Activated naive CD4-positive, alpha-beta T cell treated with anti-CD3 and anti-CD28 coated beads for 36 hours (primary cell): ENCODE measurements around the gene CACNA1S. TPM values are rescaled to one million over a fixed set of nuclear protein-coding genes. Genes with fewer than 3 reads are reported as not detected.

Experiments used
- CTCF ChIA-PET: fragments of 350-600 bp; sonication (Branson Sonifier 250); formaldehyde crosslinking; loops from one replicate; lab custom pipeline; 2021; ENCODE audit warnings: antibody characterized with exemption; lab: Charles Lee
- DNase-seq: peaks from one replicate; pipeline ENCODE4 v3.0.0-alpha.2; 2020
- H3K27ac Mint-ChIP-seq: one replicate; pipeline ENCODE4 v1.8.0; 2021; ENCODE audit warnings: mild to moderate bottlenecking, mixed read lengths
- H3K27me3 Mint-ChIP-seq: one replicate; pipeline ENCODE4 v1.8.0; 2021; ENCODE audit warnings: low read depth, mixed read lengths
- H3K36me3 Mint-ChIP-seq: one replicate; pipeline ENCODE4 v1.8.0; 2021; ENCODE audit warnings: low read depth, mixed read lengths
- H3K4me1 Mint-ChIP-seq: one replicate; pipeline ENCODE4 v1.8.0; 2021; ENCODE audit warnings: low read depth, mixed read lengths
- H3K4me3 Mint-ChIP-seq: one replicate; pipeline ENCODE4 v1.8.0; 2021; ENCODE audit warnings: mild to moderate bottlenecking, moderate library complexity, mixed read lengths
- H3K9me3 Mint-ChIP-seq: one replicate; pipeline ENCODE4 v1.8.0; 2021; ENCODE audit warnings: mixed read lengths
- intact Hi-C: fragments of 100-400 bp; cut with micrococcal nuclease; formaldehyde crosslinking; loops from one replicate; pipeline ENCODE4 v1.15.1; 2023
- total RNA-seq, 2 experiments: library from RNA; stranded (reverse); gene quantifications; one replicate each; pipeline ENCODE4 v1.2.3, GENCODE V29; 2021

CACNA1S gene
- total RNA-seq, 2 experiments from 2014 or later = not detected

DNA sequence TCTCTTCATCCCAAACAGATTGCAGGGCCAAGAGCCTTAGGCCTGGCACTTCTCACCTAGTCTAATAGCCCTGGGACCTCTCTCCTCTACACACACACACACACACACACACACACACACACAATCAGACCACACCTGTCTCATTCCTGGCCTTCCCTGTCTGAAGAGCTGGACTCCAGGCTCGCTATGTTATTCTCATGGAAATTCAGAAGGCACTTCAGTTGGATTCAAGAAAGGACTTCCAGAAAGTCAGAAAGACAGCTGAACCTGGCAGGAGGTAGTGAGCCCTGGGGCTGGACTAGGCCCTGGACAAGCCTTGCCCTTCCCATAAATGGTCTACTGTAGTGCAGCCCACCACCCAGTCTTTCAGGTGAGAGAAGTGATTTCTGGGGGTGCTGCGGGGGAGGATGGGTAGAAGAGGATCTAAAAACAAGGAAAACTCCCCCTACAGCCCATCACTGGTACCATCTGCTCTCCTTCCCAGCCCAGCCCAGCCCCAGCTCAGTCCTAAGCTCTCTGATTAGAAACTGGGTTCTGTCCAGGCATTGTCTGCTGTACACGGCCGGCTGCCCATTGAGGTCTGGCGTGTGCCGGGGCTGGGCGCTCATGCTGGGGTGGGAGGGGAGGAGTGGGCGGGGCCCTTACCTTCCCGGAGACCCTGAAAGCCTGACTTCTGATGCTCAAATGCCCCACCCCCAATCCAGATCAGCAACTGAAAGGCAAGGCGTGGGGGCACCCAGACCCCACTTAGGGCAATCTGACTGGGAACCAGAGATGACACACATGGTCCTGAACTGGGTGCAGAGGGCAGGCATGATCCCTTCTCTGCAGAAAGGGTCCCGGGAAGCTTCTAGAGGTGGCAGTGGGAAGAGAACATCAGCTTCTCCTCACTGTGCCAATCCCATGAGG is 91.3 kb downstream of the CACNA1S start:
- intact Hi-C loops = loop anchor here (1.0 to 5.0 kb wide), 3 partner anchors 42 to 869 kb away; partner anchors contain the start of gene CAMSAP2
- DNase-seq = peak; percentile 67
- H3K4me3 Mint-ChIP-seq = peak overlapping the region; percentile 90
- H3K27ac Mint-ChIP-seq = peak overlapping the region; percentile 100
- H3K27me3 Mint-ChIP-seq = no peaks in the 10 kb centered on the region
- peaks cover 15% of the 10 kb centered on the region for H3K36me3 Mint-ChIP-seq
- CTCF ChIA-PET = interaction anchor here (0.7 to 5.1 kb wide), 19 partner anchors 7 to 399 kb away, joined by 3 to 54 read pairs (median 5); no protein-coding TSS in a partner anchor
- H3K9me3 Mint-ChIP-seq = no peaks in the 10 kb centered on the region
- peaks cover 78% of the 10 kb centered on the region for H3K4me1 Mint-ChIP-seq

DNA sequence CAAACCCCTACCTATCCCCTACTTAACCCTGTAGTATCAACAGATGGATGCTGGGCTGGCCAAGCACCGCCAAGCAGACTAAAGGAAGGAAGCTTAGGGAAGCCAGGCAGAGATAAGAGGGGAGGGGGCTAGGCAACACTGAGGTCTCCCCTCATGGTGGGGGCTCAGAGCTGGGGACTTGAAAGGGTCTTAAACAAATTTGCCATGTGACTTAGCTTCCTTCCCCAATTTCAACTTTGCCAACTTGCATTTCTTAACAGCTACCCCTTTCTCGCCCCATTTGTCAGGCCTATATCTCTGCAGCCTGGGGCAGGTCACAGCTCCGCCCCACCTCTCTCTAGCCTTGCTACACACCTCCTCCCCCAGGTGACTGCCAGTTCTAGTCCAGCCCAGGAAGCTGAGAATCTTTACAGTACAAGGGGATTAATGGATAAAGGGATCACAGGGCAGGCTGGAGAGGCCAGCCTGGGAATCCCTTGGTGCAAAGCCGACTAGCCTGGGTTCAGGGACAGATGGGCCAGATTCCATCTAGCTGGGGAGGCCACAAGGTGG is 92.1 kb downstream of the CACNA1S start:
- Mint-ChIP-seq H3K36me3 (peaks cover 15% of the 10 kb centered on the region), H3K4me1 (peaks cover 78% of the 10 kb centered on the region), H3K9me3 (no peaks in the 10 kb centered on the region), H3K4me3 (peak overlapping the region; percentile 90), H3K27ac (peak overlapping the region; percentile 100), H3K27me3 (no peaks in the 10 kb centered on the region)
- CTCF ChIA-PET = interaction anchor here (0.8 to 5.1 kb wide), 16 partner anchors 8 to 398 kb away, joined by 3 to 54 read pairs (median 6); no protein-coding TSS in a partner anchor
- intact Hi-C loops = loop anchor here (5.0 kb wide), 2 partner anchors 283 to 868 kb away; partner anchors contain the start of gene CAMSAP2
- DNase-seq = peak; percentile 75

DNA sequence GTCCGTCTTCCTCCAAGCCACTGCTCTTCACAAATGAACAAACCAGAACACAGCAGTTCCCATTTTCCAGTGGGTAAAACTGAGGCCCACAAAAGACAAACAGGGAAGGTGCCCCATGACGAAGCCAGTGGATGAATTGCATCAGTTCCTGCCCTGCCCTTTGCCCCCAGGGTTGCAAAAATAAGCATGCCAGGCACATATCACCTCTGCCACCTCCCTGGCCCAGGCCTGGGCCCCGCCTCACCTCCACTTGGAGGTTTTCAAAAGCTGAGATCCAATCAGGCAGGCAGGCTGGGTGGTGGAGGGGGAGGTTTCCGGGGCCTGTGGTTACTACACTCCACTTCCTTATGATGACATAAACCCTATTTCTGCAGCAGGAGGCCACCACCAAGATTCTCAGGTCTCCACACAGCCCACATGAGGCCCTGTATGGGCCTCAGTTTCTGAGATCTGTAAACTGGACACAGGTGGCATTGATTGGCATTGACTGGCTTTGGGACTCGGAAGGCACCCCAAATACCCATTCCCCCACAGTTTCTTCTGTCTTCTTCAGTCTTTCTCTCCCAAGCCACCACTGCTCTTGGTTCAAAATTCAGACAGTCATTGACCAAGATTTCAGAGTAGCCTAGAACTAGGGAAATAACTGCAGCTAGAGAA is 92.8 kb downstream of the CACNA1S start:
- H3K36me3 Mint-ChIP-seq = peaks cover 15% of the 10 kb centered on the region
- intact Hi-C loops = loop anchor here (1.0 to 5.0 kb wide), 9 partner anchors 24 to 935 kb away; partner anchors contain the start of genes CSRP1, KIF14 and TIMM17A
- no peaks in the 10 kb centered on the region for H3K27me3 Mint-ChIP-seq

DNA sequence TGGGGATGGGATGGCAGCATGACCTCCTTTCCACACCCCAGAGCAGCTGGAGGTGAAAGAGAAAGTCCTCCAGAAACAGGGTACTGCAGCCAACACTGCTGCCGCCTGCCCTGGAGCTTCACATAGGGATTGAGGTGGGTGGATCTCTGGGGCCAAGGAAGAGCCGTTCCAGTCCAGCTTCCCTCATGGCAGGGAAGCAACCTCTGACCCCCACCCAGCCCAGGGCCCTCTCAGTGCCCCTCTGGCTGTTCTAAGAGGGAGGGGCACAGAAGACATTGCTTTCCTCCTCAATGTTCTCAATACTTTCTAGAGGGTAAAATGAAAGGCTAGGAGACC is 94.4 kb downstream of the CACNA1S start:
- Mint-ChIP-seq H3K27ac (peak overlapping the region; percentile 100), H3K36me3 (peaks cover 16% of the 10 kb centered on the region), H3K9me3 (no peaks in the 10 kb centered on the region), H3K4me3 (no peak overlapping the region), H3K4me1 (peaks cover 83% of the 10 kb centered on the region), H3K27me3 (no peaks in the 10 kb centered on the region)
- no peak for DNase-seq
- CTCF ChIA-PET = interaction anchor here (1.2 to 4.2 kb wide), 5 partner anchors 8 to 46 kb away, joined by 3 to 40 read pairs (median 8); no protein-coding TSS in a partner anchor
- intact Hi-C loops = loop anchor here (2.0 to 5.0 kb wide), 3 partner anchors 435 to 937 kb away; partner anchors contain the start of genes CSRP1 and TIMM17A

More for the DNA sequence above, 92.8 kb downstream of the CACNA1S start:
- Mint-ChIP-seq H3K27ac (peak overlapping the region; percentile 100), H3K4me1 (peaks cover 78% of the 10 kb centered on the region), H3K9me3 (no peaks in the 10 kb centered on the region), H3K4me3 (peak overlapping the region; percentile 90)
- CTCF ChIA-PET = interaction anchor here (0.6 to 5.1 kb wide), 18 partner anchors 8 to 397 kb away, joined by 3 to 54 read pairs (median 6); no protein-coding TSS in a partner anchor
- peak; percentile 97 for DNase-seq

DNA sequence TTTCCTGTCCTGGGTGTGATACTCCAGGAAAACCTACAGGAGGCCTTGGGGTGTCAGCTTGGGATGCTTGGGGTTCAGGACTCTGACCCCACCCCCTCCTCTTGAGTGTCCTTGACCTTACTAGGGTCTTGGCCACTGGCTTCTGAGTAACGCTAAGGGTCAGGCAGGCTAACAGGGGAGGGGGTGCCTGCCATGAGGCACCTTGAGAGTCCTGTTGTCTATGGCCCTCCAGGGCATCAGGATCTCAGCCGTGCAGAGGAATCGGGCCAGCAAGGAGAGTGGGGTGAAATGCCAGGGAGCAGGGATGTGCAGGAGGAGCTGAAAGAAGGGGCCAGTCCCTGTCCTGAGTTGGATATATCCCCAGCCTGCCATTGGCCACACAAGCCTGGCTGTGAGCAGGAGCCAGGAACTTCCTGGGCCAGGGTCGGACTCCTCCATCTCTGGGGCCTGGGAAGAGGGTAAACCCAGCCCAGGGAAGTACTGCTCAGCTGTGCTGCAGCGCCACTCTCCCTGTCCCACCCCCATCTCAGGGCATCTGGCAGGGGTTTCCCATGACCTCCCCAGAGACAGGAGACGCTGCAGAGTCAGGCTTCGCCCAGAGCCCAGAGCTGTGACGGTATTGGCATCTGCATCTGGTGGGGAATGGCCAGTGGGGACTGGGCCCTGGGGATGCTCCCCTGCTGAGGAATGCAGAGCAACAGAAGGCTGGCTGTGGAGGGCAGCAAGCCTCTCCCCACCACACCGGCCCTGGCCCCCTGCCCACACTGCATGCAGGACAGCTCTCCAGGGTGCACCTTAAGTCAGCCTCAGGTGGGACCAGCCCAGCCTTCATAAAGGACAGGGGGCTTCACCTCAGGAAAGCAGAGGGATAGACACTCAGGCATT is 95.0 kb downstream of the CACNA1S start:
- Mint-ChIP-seq H3K27ac (peak overlapping the region; percentile 100), H3K27me3 (no peaks in the 10 kb centered on the region), H3K4me1 (peaks cover 89% of the 10 kb centered on the region), H3K9me3 (no peaks in the 10 kb centered on the region), H3K4me3 (no peak overlapping the region), H3K36me3 (peaks cover 11% of the 10 kb centered on the region)
- intact Hi-C loops = loop anchor here (5.0 kb wide), 1 partner anchor 435 kb away; no protein-coding TSS in a partner anchor
- DNase-seq = peak; percentile 26
- CTCF ChIA-PET = interaction anchor here (1.1 to 4.2 kb wide), 7 partner anchors 9 to 96 kb away, joined by 3 to 40 read pairs (median 13); no protein-coding TSS in a partner anchor

DNA sequence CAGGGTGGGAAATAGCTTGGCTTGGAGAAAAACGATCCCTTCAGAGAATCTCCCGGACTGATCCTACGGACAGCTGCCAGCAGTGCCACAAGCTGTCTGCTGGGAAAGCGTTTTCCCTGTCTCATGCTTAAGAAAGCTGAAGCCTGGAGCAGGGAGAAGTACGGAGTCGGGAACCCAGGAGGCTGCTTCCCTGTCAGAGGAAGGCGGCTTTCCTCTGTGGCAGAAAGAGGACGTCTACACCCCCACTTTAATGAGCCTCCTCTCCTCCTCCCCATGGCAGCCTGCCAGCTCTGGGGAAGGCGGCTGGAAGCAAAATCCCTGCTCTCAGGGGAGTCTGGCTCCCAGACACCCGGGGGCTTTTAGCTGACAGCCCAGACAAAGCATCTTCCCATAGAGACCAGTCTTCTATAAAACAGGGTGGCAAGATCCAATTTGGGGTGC is 96.0 kb downstream of the CACNA1S start:
- H3K27ac Mint-ChIP-seq = peak overlapping the region; percentile 82

DNA sequence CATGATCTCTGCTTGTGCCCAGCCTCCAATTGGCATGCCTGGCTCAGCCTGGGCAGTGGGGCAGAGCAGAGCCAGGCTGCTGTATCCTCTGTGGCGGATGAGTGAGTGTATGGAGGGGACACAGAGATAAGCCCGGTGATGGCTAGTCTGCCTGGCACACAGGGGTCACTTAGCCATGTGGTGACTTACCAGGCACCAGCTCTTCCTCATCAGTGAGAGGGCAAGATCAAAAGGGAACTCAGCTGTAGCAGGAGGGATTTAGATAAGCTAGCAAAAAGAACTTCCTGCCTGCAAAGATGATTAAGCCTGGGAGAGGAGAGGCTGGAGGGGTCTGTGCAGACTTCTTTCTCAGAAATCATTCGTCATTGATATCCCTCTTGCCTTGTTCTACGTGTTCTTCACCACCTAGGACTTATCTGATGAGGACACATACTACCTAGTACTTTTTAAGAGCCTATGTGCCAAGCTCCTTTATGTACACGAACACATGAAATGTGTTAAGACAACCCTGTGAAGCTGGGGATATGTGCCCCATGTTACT is 96.6 kb downstream of the CACNA1S start:
- peak overlapping the region; percentile 82 for H3K27ac Mint-ChIP-seq
- H3K4me1 Mint-ChIP-seq = peaks cover 91% of the 10 kb centered on the region
- intact Hi-C loops = loop anchor here (5.0 kb wide), 1 partner anchor 437 kb away; no protein-coding TSS in a partner anchor
- peak; percentile 42 for DNase-seq
- no peaks in the 10 kb centered on the region for H3K27me3 Mint-ChIP-seq
- no peaks in the 10 kb centered on the region for H3K9me3 Mint-ChIP-seq
- CTCF ChIA-PET = interaction anchor here (0.6 to 4.2 kb wide), 9 partner anchors 8 to 101 kb away, joined by 3 to 40 read pairs (median 5); partner anchors contain the start of gene KIF21B
- H3K36me3 Mint-ChIP-seq = peaks cover 11% of the 10 kb centered on the region
- H3K4me3 Mint-ChIP-seq = no peak overlapping the region

More for the DNA sequence above, 96.0 kb downstream of the CACNA1S start:
- DNase-seq = no peak
- intact Hi-C loops = loop anchor here (5.0 kb wide), 1 partner anchor 436 kb away; no protein-coding TSS in a partner anchor
- peaks cover 92% of the 10 kb centered on the region for H3K4me1 Mint-ChIP-seq
- H3K9me3 Mint-ChIP-seq = no peaks in the 10 kb centered on the region
- H3K27me3 Mint-ChIP-seq = no peaks in the 10 kb centered on the region
- CTCF ChIA-PET = interaction anchor here (1.0 to 4.2 kb wide), 7 partner anchors 10 to 97 kb away, joined by 3 to 40 read pairs (median 13); no protein-coding TSS in a partner anchor
- peaks cover 11% of the 10 kb centered on the region for H3K36me3 Mint-ChIP-seq
- no peak overlapping the region for H3K4me3 Mint-ChIP-seq

DNA sequence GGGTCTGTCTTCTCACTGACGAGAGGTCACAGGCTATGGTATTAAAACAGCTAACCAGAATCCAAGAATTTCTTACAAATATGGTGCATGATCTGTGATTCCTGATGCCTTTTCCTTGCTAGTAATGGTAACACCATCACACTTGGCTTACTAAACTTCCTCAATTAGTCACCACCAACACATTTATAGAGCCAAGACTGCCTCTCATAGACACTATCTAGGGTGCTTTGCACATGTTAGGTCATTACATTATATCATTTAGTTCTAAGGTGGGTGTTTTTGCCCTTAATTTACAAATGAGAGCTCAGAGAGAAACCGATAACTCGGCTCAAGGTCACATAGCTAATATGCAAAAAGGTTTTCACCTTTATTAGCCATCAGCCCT is 97.4 kb downstream of the CACNA1S start:
- Mint-ChIP-seq H3K9me3 (no peaks in the 10 kb centered on the region), H3K4me3 (no peak overlapping the region), H3K27ac (peak overlapping the region; percentile 24), H3K4me1 (peaks cover 86% of the 10 kb centered on the region), H3K36me3 (peaks cover 11% of the 10 kb centered on the region), H3K27me3 (no peaks in the 10 kb centered on the region)
- intact Hi-C loops = loop anchor here (5.0 kb wide), 1 partner anchor 437 kb away; no protein-coding TSS in a partner anchor
- CTCF ChIA-PET = interaction anchor here (1.0 to 4.2 kb wide), 7 partner anchors 9 to 105 kb away, joined by 3 to 40 read pairs (median 13); partner anchors contain the start of gene KIF21B
- no peak for DNase-seq

DNA sequence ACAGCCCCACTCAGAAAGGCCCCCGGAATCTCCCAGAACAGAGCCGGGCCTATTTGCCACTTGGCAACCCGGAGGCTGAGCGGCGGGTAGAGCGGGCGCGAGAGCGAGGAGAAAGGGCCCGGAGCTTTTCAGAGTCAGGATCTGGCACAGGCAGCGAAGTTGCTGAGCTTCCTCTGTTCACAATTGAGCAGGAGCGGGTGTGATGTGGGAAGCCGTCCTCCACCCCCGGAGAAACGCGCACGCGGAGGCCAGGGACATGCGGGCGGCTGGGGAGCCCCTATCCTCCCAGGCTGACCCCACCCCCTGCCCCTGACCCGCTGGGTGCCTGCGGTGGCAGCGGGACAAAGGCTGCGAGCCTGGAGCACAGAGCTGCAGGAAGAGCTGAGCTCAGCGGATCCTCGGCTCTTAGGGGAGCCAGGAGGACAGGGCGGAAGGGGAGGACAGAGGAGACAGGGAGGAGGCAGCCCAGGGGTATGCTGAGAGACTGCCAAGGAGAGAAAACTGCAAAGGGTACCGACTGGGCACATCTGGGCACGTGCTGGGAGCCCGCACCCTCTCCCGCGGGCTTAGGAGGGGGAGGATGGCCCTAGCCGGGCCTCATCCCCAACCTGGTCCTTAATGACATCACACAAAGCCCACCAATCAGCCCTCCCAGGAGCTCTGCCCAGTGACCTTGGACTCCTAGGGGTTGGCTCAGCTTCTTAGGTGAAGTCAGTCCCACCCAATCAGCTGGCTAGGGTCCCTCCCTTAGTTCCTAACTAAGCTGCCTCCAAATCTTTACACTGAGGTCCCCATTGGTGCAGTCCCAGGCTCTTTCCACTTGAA is 98.0 kb downstream of the CACNA1S start:
- Mint-ChIP-seq H3K4me3 (no peak overlapping the region), H3K4me1 (peaks cover 81% of the 10 kb centered on the region), H3K9me3 (no peaks in the 10 kb centered on the region)

More for the DNA sequence above, 98.0 kb downstream of the CACNA1S start:
- CTCF ChIA-PET = interaction anchor here (1.0 to 4.2 kb wide), 5 partner anchors 9 to 106 kb away, joined by 3 to 40 read pairs (median 8); partner anchors contain the start of gene KIF21B
- H3K36me3 Mint-ChIP-seq = peaks cover 10% of the 10 kb centered on the region
- intact Hi-C loops = no loop called here
- H3K27ac Mint-ChIP-seq = no peak overlapping the region
- H3K27me3 Mint-ChIP-seq = no peaks in the 10 kb centered on the region
- no peak for DNase-seq
